Measurements from ENCODE around the gene ENC1. TPM values are rescaled to one million over a fixed set of nuclear protein-coding genes. Genes with fewer than 3 reads are reported as not detected.
"Not testable (repeated sequence)": the region's sequence is repeated elsewhere in the genome, so short reads cannot be mapped to it uniquely, and the experiment has no call there.

Gene ENC1, protein sequence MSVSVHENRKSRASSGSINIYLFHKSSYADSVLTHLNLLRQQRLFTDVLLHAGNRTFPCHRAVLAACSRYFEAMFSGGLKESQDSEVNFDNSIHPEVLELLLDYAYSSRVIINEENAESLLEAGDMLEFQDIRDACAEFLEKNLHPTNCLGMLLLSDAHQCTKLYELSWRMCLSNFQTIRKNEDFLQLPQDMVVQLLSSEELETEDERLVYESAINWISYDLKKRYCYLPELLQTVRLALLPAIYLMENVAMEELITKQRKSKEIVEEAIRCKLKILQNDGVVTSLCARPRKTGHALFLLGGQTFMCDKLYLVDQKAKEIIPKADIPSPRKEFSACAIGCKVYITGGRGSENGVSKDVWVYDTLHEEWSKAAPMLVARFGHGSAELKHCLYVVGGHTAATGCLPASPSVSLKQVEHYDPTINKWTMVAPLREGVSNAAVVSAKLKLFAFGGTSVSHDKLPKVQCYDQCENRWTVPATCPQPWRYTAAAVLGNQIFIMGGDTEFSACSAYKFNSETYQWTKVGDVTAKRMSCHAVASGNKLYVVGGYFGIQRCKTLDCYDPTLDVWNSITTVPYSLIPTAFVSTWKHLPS
- under 1 TPM; 0.78 to 0.96 TPM for total RNA-seq

DNA sequence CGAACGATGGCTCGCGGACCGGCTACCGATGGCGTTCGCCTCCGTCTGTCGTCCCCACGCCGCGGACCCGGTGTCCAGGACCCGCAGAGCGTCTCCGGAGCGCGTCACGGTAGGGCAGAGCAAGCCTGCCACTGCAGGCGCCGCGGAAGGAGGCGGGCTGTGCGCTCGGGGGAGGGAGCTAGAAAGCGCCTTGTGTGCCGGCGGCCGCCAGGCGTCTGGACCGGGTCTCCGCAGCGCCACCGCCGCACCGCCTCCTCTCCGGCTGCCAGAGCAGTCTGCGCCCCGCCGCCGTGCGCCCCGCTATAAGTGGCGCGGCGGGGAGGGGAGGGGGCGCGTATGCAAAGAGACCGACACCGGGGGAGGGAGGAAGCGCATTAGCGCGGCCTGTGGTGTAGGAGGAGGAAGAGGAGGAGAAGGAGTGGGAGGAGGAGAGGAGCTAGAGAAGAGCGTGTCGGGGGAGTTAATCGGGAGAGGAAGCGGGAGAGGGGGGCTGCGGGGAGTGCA is at the start of gene ENC1:
Gene ENC1, minus strand, starts transcription at position 279 of the 504 bp plus-strand sequence. CDS start 4,243 bp downstream, outside the sequence.
- no peak within 1 kb of the TSS for H3K27ac Mint-ChIP-seq
- peaks cover 27% of the 10 kb centered on the region for H3K4me1 Mint-ChIP-seq
- H3K9me3 Mint-ChIP-seq = no peaks in the 10 kb centered on the region
- no peaks in the 10 kb centered on the region for H3K36me3 Mint-ChIP-seq
- ATAC-seq (ENCODE audit: low read depth) = peak; percentile 87
- peaks cover 57% of the 10 kb centered on the region for H3K27me3 Mint-ChIP-seq
- DNase-seq = peak; percentile 83
- peak within 1 kb of the TSS; percentile 90 for H3K4me3 Mint-ChIP-seq
- POLR2A ChIA-PET = interaction anchor here (1.3 kb wide), 1 partner anchor 45 kb away, joined by 3 read pairs; the partner anchor contains the start of gene HEXB

DNA sequence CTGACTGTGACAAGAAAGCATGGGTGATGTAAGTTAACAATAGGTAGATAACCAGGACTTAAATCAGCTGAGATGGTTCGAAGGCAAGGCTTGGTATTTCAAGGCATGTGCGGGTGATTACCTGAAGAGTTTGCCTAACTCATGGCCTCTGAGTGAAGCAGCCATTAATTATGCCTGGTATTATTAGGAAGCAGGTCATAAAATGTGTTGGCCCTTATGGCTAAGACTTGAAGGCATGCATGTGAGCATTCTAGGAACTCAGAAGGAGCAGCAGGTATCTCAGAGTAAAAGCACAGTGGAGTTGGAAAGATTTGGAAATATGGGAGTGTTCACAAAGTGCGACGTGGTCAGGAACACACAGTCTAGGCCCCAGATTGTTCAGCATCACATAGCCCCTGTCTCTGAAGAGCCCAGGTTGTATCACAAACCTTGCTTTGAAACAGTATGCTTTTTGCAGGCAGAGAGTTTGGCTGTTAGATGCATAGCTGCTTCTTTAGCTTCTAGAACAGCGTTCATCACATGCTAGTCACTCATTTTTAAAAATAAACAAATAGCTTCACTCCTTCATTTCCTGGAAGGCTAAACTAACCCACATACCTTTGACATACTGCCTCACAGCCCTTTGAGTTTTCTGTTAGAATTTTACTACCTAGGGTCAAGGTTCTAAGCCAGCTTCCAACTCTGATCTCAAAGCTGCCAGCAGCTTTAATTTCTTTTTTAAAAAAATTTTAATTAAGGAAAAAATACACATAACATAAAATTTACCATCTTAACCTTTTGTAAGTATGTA is 46.6 kb upstream of the ENC1 start:
- DNase-seq (no peak), ATAC-seq (ENCODE audit: low read depth) (no peak)
- Mint-ChIP-seq H3K27ac (no peak overlapping the region), H3K4me1 (peaks cover 19% of the 10 kb centered on the region), H3K27me3 (peaks cover 8% of the 10 kb centered on the region), H3K9me3 (no peaks in the 10 kb centered on the region), H3K36me3 (peaks cover 8% of the 10 kb centered on the region), H3K4me3 (peak overlapping the region; percentile 90)
- POLR2A ChIA-PET = interaction anchor here (0.7 to 0.8 kb wide), 2 partner anchors 49 to 80 kb away, joined by 3 read pairs; partner anchors contain the start of genes GFM2 and NSA2

DNA sequence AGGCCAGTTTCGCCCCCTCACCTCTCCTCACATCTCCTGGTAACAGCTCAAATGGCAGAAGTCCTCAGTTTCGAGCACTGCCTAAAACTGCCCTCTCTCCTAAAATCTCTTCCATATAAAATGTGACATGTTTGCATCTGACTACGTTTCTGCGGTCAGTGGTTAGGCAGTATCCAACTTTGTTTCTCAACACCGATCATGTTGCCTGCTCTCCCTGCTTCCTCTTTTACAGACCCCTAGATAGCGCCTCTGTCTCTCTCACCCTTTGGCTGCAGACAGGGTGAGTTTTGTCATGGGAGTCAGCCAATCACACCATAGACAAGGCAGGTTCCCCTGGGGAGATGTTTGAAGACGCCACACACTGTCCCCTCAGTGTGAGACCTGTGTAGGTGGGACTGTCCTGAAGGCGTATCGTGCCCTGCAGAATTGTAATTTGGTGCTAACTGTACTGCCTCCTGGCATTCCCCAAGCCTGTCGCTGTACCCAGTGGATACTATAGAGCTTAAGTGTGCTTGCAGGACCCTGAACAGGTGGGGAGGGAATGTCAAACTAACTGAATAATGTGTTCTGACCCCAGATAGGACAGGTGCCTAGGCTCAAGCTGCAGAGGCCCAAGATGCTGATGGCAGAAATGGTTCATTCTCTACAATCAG is 45.6 kb upstream of the ENC1 start:
- POLR2A ChIA-PET = interaction anchor here (0.7 to 1.2 kb wide), 4 partner anchors 46 to 81 kb away, joined by 3 to 4 read pairs (median 3); partner anchors contain the start of genes ENC1, GFM2 and NSA2
- Mint-ChIP-seq H3K27me3 (peaks cover 16% of the 10 kb centered on the region), H3K27ac (peak overlapping the region; percentile 82), H3K36me3 (peaks cover 8% of the 10 kb centered on the region), H3K4me1 (peaks cover 24% of the 10 kb centered on the region), H3K4me3 (peak overlapping the region; percentile 90), H3K9me3 (no peaks in the 10 kb centered on the region)
- no peak for DNase-seq
- peak; percentile 9 for ATAC-seq (ENCODE audit: low read depth)

DNA sequence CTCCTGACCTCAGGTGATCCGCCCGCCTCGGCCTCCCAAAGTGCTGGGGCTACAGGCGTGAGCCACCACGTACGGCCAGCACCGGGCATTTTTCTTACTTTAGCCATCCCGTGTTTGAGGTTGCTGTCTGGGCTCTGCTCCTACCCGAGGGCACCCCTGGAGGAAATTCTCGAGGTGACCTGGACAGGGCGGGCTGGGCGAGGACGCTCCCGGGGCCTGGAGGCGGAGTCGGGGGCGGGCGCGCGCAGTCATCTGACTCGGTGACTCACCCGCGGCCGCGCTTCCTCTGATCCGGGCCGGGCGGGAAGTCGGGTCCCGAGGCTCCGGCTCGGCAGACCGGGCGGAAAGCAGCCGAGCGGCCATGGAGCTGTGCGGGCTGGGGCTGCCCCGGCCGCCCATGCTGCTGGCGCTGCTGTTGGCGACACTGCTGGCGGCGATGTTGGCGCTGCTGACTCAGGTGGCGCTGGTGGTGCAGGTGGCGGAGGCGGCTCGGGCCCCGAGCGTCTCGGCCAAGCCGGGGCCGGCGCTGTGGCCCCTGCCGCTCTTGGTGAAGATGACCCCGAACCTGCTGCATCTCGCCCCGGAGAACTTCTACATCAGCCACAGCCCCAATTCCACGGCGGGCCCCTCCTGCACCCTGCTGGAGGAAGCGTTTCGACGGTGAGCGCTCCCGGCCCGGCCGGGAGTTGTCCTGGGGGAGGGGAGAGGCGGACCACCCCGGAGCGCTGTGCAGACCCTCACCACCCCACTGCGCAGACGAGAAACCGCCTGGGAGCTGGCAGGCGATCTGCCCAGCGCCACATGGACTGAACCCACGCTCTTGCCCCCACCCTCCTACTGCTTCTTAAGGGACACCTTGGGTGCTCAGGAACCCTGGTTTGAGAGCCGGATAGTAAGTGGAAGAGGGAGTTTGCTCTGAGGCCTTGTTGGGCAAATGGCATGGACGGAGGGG is 44.6 kb upstream of the ENC1 start, which contains the start of gene HEXB:
Gene HEXB, plus strand, starts transcription at position 334 of the 952 bp plus-strand sequence. Its CDS starts 28 bp downstream, at position 362.
- H3K4me1 Mint-ChIP-seq = peaks cover 24% of the 10 kb centered on the region
- H3K27me3 Mint-ChIP-seq = peaks cover 16% of the 10 kb centered on the region
- peak within 1 kb of the TSS; percentile 82 for H3K27ac Mint-ChIP-seq
- POLR2A ChIA-PET = interaction anchor here (0.8 to 1.2 kb wide), 2 partner anchors 45 to 82 kb away, joined by 3 to 4 read pairs; partner anchors contain the start of genes ENC1, GFM2 and NSA2
- H3K4me3 Mint-ChIP-seq = peak within 1 kb of the TSS; percentile 90
- DNase-seq = peak; percentile 88
- peak; percentile 95 for ATAC-seq (ENCODE audit: low read depth)
- no peaks in the 10 kb centered on the region for H3K9me3 Mint-ChIP-seq
- H3K36me3 Mint-ChIP-seq = peaks cover 8% of the 10 kb centered on the region

DNA sequence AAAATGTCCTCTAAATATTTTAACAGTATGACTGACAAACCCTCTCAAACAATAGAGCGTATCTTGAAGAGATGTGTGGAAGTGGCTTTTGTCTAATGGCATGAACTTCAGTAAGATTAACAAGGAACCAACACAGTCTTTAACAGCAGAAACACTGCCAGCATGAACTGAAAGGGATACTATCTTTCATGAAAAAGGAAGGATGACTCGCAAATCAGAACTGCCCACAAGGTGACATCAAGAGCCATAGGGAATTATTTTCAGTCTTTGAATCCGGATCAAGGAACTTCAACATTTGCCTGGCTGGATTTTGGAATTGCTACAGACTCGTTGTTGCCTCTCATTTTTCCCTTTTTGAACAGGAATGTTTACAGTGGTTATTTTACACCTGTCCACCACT is 39.4 kb upstream of the ENC1 start:
- ATAC-seq (ENCODE audit: low read depth) = no peak
- Mint-ChIP-seq H3K4me1 (peaks cover 7% of the 10 kb centered on the region), H3K9me3 (no peaks in the 10 kb centered on the region), H3K36me3 (no peaks in the 10 kb centered on the region), H3K27ac (no peak overlapping the region), H3K27me3 (peaks cover 29% of the 10 kb centered on the region), H3K4me3 (no peak overlapping the region)
- POLR2A ChIA-PET = no interaction called here
- no peak for DNase-seq

DNA sequence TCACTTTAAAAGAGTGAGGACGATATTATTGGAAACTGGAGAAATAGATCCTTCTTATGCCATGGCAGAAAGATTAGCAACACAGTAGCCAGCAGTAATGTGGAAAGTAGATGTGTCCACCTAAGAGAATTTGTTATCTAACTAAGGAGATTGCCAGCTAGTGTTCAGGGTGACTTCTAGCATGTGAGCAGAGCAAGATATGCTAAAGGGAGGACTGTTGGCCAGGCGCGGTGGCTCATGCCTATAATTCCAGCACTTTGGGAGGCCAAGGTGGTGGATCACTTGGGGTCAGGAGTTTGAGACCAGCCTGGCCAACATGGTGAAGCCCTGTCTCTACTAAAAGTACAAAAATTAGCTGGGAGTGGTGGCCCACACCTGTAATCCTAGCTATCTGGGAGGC is 38.8 kb upstream of the ENC1 start:
- DNase-seq; H3K27ac Mint-ChIP-seq; H3K4me1 Mint-ChIP-seq; H3K36me3 Mint-ChIP-seq; POLR2A ChIA-PET; H3K9me3 Mint-ChIP-seq; H3K4me3 Mint-ChIP-seq; ATAC-seq (ENCODE audit: low read depth): not testable (repeated sequence)
- H3K27me3 Mint-ChIP-seq = peaks cover 29% of the 10 kb centered on the region

DNA sequence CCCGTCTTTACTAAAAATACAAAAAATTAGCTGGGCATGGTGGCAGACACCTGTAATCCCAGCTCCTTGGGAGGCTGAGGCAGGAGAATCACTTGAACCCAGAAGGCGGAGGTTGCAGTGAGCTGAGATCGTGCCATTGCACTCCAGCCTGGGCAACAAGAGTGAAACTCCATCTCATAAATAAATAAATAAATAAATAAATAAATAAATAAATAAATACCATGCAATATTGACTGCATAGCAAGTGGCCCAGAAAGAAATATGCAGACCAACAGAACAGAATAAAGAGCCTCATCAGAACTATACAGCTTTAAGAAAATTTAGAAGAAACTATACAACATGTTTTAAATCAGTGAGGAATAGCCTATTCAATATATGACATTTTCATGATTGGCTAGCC is 37.6 kb upstream of the ENC1 start:
- ATAC-seq (ENCODE audit: low read depth); H3K4me3 Mint-ChIP-seq; H3K36me3 Mint-ChIP-seq; H3K4me1 Mint-ChIP-seq; H3K27ac Mint-ChIP-seq; POLR2A ChIA-PET; H3K9me3 Mint-ChIP-seq; DNase-seq: not testable (repeated sequence)
- H3K27me3 Mint-ChIP-seq = peaks cover 24% of the 10 kb centered on the region

DNA sequence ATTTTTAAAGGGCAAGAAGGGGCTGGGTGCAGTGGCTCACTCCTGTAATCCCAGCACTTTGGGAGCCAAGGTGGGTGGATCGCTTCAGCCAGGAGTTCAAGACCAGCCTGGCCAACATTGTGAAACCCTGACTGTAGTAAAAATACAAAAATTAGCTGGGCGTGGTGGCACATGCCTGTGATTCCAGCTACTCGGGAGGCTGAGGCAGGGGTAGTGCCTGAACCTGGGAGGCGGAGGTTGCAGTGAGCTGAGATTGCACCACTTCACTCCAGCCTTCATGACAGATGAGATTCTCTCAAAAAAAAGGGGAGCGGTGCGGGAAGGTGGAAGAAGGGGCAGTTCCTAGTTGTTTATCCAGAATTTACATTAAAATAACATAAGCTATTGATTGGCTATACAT is 35.9 kb upstream of the ENC1 start:
- H3K36me3 Mint-ChIP-seq; POLR2A ChIA-PET; ATAC-seq (ENCODE audit: low read depth); H3K27ac Mint-ChIP-seq; H3K4me3 Mint-ChIP-seq; DNase-seq; H3K4me1 Mint-ChIP-seq; H3K9me3 Mint-ChIP-seq: not testable (repeated sequence)
- peaks cover 18% of the 10 kb centered on the region for H3K27me3 Mint-ChIP-seq

DNA sequence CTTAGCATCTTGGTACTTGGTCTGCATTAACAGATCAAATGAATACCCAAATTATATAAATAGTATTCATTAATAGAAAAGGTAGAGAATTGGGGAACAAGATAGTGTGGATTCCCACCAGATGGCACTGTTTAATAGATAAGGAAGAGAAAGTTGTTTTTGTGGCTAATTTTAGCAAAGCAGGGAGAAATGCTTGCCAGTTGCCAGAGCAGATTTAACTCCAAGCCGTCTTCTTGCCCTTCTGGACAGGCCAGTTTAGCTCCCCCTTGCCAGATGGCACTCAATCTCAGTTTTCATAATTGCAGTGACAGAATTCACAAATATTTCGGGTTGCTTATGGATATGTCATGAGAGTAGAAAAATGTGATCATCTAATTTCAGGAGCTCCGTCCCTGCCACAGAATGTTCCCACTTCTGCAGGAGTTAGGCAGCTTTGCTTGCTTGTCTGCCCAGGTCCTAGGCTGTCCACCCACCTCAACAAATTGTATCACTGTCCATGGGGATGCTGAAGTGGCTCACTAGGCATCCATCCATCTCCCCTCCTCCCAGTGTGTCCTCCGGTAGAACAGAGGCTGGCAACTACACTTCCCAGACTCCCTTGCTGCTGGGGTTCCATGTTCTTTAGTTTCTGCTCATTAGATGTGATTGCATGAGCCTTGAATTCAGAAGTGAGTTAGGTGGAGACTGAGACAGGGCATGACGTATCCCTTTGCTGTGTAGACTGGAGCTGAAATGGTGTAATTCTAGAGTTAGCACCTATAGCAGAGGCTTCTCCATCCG is 32.7 kb upstream of the ENC1 start:
- Mint-ChIP-seq H3K27ac (no peak overlapping the region), H3K4me3 (no peak overlapping the region), H3K4me1 (no peaks in the 10 kb centered on the region), H3K36me3 (no peaks in the 10 kb centered on the region), H3K27me3 (peaks cover 9% of the 10 kb centered on the region), H3K9me3 (no peaks in the 10 kb centered on the region)
- POLR2A ChIA-PET = no interaction called here
- DNase-seq = no peak
- no peak for ATAC-seq (ENCODE audit: low read depth)

DNA sequence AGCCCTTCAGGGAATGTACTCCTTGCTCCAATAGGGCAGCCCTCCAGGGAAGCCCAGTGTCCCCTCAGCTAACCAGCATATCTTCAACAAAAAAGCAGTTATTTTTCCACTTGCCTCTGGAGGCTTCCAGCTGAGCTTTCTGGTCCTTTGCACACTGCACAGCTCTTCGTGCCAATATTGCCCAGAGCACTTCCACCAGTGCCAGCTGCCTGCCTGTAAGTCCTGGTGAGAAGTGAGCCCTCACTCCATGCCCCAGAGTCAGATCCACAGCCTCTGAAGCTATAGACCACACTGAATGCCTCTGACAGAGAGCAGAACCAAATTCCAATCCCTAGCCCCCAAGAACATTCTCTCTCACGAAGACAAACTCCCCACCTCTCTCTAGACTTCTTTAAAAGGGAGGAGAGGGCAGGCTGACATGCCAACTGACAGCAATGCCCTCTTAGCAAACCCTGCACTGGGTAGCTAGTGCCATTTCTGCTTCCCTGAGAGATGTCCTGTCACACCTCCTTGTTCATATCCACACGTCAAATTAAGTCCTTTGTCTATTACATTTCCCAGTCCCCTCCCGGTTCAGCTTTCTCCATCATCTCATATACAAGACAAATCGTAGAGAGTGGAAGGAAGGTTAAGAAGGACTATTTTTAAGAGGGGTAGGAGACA is 31.8 kb upstream of the ENC1 start:
- H3K27ac Mint-ChIP-seq = no peak overlapping the region

More for the DNA sequence above, 31.8 kb upstream of the ENC1 start:
- H3K9me3 Mint-ChIP-seq = no peaks in the 10 kb centered on the region
- H3K27me3 Mint-ChIP-seq = peaks cover 13% of the 10 kb centered on the region
- DNase-seq (no peak), ATAC-seq (ENCODE audit: low read depth) (no peak)
- H3K4me3 Mint-ChIP-seq = no peak overlapping the region
- POLR2A ChIA-PET = no interaction called here
- H3K4me1 Mint-ChIP-seq = no peaks in the 10 kb centered on the region
- no peaks in the 10 kb centered on the region for H3K36me3 Mint-ChIP-seq

All from activated naive CD8-positive, alpha-beta T cell treated with anti-CD3 and anti-CD28 coated beads, Interleukin-2, amount 10 ng/mL, durations not matched to agents 7 days and 5 days (primary cell).